Progenitor cell of endocrine pancreas (in vitro differentiated cells): ENCODE results near the gene ADAMTS17. TPM values are rescaled to one million over a fixed set of nuclear protein-coding genes. Genes with fewer than 3 reads are reported as not detected.
A peak's percentile ranks its signal among the peaks of the same experiment; 100 is the strongest.

Experiments used
- DNase-seq: peaks from one replicate; pipeline ENCODE4 v3.0.0; 2021; ENCODE audit warnings: low spot score; ENCODE audit not compliant: unreplicated experiment
- H3K27ac Mint-ChIP-seq: 2 replicates; pipeline ENCODE4 v1.8.0; 2021; ENCODE audit warnings: mild to moderate bottlenecking, moderate library complexity, mixed read lengths
- H3K27me3 Mint-ChIP-seq: 2 replicates; pipeline ENCODE4 v1.8.0; 2021; ENCODE audit warnings: mixed read lengths
- H3K36me3 Mint-ChIP-seq: 2 replicates; pipeline ENCODE4 v1.8.0; 2022; ENCODE audit warnings: mixed read lengths; ENCODE audit not compliant: insufficient read depth
- H3K4me1 Mint-ChIP-seq: 2 replicates; pipeline ENCODE4 v1.8.0; 2021; ENCODE audit warnings: low read depth, mixed read lengths
- H3K4me3 Mint-ChIP-seq: 2 replicates; pipeline ENCODE4 v1.8.0; 2021; ENCODE audit warnings: low read depth, mild to moderate bottlenecking, moderate library complexity, mixed read lengths
- H3K9me3 Mint-ChIP-seq: 2 replicates; pipeline ENCODE4 v1.8.0; 2021; ENCODE audit warnings: low read depth, mixed read lengths
- total RNA-seq: library from RNA; stranded (reverse); gene quantifications from 2 replicates; pipeline ENCODE4 v1.2.1, GENCODE V29; 2021
- TF ChIP-seq, protein P1 (sequence below): fragments of 200-600 bp; sonication (generic); IDR thresholded peaks from one replicate; pipeline ENCODE4 v1.5.0; 2021; ENCODE audit warnings: antibody characterized with exemption, mild to moderate bottlenecking; ENCODE audit not compliant: unreplicated experiment

Gene ADAMTS17
- total RNA-seq, 1 donor from 2014 or later: 3.5 TPM

DNA sequence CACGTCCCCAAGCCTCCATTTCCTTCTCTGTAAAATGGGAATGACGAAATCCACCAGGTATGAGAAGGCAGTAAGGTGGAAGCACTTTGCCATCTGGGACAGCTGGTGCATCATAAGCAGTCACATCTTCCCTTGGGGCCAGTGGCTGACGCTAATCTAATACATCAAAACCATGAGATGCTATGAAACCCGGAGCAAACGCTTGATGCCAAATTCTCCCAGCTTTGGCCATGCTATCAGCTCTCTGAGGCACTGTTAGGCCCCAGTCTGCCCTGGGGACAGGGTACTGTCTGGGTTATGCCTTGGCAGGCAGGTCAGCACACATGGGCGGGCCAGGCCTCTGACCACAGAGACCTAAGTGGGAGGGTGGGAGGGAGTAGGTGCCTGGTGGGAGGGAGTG is 66.1 kb downstream of the ADAMTS17 start:
- Mint-ChIP-seq H3K27ac (no peak overlapping the region), H3K27me3 (no peaks in the 10 kb centered on the region), H3K9me3 (peaks cover 23% of the 10 kb centered on the region), H3K36me3 (no peaks in the 10 kb centered on the region), H3K4me3 (no peak overlapping the region), H3K4me1 (no peaks in the 10 kb centered on the region)
- TF ChIP-seq, protein P1, sequence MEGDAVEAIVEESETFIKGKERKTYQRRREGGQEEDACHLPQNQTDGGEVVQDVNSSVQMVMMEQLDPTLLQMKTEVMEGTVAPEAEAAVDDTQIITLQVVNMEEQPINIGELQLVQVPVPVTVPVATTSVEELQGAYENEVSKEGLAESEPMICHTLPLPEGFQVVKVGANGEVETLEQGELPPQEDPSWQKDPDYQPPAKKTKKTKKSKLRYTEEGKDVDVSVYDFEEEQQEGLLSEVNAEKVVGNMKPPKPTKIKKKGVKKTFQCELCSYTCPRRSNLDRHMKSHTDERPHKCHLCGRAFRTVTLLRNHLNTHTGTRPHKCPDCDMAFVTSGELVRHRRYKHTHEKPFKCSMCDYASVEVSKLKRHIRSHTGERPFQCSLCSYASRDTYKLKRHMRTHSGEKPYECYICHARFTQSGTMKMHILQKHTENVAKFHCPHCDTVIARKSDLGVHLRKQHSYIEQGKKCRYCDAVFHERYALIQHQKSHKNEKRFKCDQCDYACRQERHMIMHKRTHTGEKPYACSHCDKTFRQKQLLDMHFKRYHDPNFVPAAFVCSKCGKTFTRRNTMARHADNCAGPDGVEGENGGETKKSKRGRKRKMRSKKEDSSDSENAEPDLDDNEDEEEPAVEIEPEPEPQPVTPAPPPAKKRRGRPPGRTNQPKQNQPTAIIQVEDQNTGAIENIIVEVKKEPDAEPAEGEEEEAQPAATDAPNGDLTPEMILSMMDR: no peak
- no peak for DNase-seq

DNA sequence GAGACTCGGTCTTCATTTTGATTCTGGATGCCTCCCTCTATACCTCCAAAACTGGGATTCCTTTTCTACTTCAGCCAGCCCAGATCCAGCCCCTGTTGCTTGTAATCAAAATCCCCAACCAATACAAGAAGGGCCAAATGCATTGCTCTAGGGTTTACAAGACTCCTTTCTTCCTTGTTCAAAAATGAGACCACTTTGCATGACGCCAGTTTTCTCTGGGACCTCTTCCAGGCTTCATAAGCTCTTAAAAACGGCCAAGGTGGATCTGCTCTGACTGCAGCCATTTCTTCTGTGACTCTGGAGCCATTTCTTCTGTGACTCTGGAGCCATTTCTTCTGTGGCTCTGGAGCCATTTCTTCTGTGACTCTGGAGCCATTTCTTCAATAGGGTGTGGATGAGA is 71.9 kb downstream of the ADAMTS17 start:
- no peaks in the 10 kb centered on the region for H3K36me3 Mint-ChIP-seq
- peaks cover 23% of the 10 kb centered on the region for H3K9me3 Mint-ChIP-seq
- no peak overlapping the region for H3K27ac Mint-ChIP-seq
- peaks cover 4% of the 10 kb centered on the region for H3K27me3 Mint-ChIP-seq
- H3K4me3 Mint-ChIP-seq: no peak overlapping the region
- no peak for DNase-seq
- TF ChIP-seq, protein P1: no peak
- H3K4me1 Mint-ChIP-seq: no peaks in the 10 kb centered on the region

DNA sequence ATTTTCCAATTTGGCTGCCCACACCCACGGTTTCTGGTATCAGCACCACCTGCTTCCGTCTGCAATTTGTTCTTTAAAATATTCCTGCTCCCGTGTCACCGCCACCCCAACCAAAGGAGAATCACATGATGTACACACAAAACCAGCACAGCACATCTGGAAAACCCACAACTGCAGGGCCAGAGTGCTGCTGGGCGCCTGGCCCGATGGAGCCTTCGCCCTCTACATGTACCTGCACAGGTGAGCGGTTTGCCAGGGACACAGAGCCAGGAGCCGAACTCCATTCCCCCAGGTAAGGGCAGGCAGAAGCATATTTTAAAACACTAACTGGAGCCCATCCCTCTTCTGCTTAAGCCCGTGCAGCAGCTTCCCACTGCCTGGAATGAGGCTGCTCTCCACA is 75.6 kb downstream of the ADAMTS17 start:
- TF ChIP-seq, protein P1: no peak
- H3K36me3 Mint-ChIP-seq: no peaks in the 10 kb centered on the region
- no peak for DNase-seq
- H3K27me3 Mint-ChIP-seq: peaks cover 14% of the 10 kb centered on the region
- no peak overlapping the region for H3K27ac Mint-ChIP-seq
- peaks cover 4% of the 10 kb centered on the region for H3K9me3 Mint-ChIP-seq
- H3K4me1 Mint-ChIP-seq: no peaks in the 10 kb centered on the region
- no peak overlapping the region for H3K4me3 Mint-ChIP-seq

DNA sequence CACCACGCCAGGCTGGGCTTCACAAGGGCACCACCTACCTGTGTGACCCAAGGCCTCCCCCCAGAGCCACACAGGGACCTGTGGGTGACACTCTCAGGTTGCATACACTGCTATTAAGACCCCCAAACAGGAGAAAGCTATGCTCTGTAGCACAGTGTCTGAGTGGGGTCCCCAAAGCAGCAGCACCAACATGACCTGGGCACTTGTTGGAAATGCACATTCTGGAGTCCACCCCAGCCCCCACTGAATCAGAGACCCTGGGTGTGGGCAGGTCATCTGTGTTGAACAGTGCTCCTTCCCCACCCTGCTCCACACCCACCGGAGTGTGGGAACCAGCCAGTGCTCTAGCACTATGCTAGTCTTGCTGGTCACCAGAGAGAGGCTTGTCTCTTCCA is 76.1 kb downstream of the ADAMTS17 start:
- TF ChIP-seq, protein P1: no peak
- no peak overlapping the region for H3K27ac Mint-ChIP-seq
- DNase-seq: no peak
- no peaks in the 10 kb centered on the region for H3K36me3 Mint-ChIP-seq
- H3K9me3 Mint-ChIP-seq: peaks cover under 1% of the 10 kb centered on the region
- H3K27me3 Mint-ChIP-seq: peaks cover 14% of the 10 kb centered on the region
- no peaks in the 10 kb centered on the region for H3K4me1 Mint-ChIP-seq
- no peak overlapping the region for H3K4me3 Mint-ChIP-seq

DNA sequence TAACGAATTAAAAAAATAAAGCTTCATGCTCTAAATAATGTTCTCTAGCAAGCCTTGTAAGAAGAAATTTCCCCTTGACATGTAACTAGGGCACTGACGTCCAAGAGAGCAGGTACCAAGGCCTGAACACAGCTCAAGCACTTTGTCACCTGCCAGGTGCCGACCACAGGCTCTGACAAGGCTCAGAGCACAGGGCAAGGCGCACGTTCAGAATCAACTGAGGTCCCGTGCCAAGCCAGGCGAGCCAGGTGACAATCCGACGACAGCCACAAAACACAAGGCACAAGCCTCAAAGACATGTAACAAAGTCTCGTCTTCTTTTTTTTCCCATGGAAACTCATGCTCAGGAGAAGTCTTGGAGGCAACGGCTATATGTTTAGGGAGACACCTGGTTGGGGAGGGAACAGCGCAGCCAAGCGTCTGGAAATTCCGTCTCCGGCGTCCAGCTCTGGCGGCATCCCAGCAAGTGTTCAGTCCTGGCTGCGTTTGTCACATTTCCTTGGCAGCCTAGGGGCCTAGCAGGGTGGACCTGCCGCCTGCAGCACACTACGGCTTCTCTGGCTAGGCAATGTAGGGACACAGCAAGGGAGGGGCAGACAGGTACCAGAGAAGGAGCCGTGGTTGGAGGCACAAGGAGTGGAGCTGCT is 76.7 kb downstream of the ADAMTS17 start:
- no peaks in the 10 kb centered on the region for H3K9me3 Mint-ChIP-seq
- peaks cover 14% of the 10 kb centered on the region for H3K27me3 Mint-ChIP-seq
- no peaks in the 10 kb centered on the region for H3K4me1 Mint-ChIP-seq
- DNase-seq: peak; percentile 4
- H3K27ac Mint-ChIP-seq: no peak overlapping the region
- TF ChIP-seq, protein P1: no peak
- H3K4me3 Mint-ChIP-seq: no peak overlapping the region
- no peaks in the 10 kb centered on the region for H3K36me3 Mint-ChIP-seq
